DOHH2 (cell line): ENCODE measurements around the gene SGPP1.

Source experiments
- H3F3A ChIP-seq: fragments of 200-600 bp; sonication (generic), shearing (Covaris generic); 2 replicates; pipeline ENCODE4 v1.6.0; 2016; ENCODE audit warnings: antibody characterized with exemption, mild to moderate bottlenecking; ENCODE audit not compliant: control insufficient read depth, insufficient read depth
- H3K27ac ChIP-seq: fragments of 200-600 bp; sonication (generic); 2 replicates; pipeline ENCODE4 v1.5.1; 2014; ENCODE audit warnings: low read depth, mild to moderate bottlenecking, low read length, moderate library complexity
- H3K27me3 ChIP-seq: fragments of 200-600 bp; sonication (generic); 2 replicates; pipeline ENCODE4 v1.6.1; 2014; ENCODE audit warnings: mild to moderate bottlenecking, low read length, mixed read lengths; ENCODE audit not compliant: control insufficient read depth
- H3K36me3 ChIP-seq: fragments of 200-600 bp; sonication (generic); 2 replicates; pipeline ENCODE4 v1.6.1; 2014; ENCODE audit warnings: mild to moderate bottlenecking, low read length, moderate library complexity, mixed read lengths; ENCODE audit not compliant: control insufficient read depth
- H3K4me1 ChIP-seq: fragments of 200-600 bp; sonication (generic); 2 replicates; pipeline ENCODE4 v1.6.1; 2014; ENCODE audit warnings: mild to moderate bottlenecking, low read length, mixed read lengths; ENCODE audit not compliant: control insufficient read depth
- H3K4me2 ChIP-seq: fragments of 200-600 bp; sonication (generic); 2 replicates; pipeline ENCODE4 v1.6.0; 2014; ENCODE audit warnings: mild to moderate bottlenecking, low read length, moderate library complexity
- H3K4me3 ChIP-seq: fragments of 200-600 bp; sonication (generic); 2 replicates; pipeline ENCODE4 v1.5.1; 2014; ENCODE audit warnings: mild to moderate bottlenecking, low read length, mixed read lengths
- H3K79me2 ChIP-seq: fragments of 200-600 bp; sonication (generic); 2 replicates; pipeline ENCODE4 v1.6.1; 2014; ENCODE audit warnings: mild to moderate bottlenecking, low read length, mixed read lengths; ENCODE audit not compliant: control insufficient read depth
- H3K9me2 ChIP-seq: fragments of 200-600 bp; sonication (generic); replicated peaks from 2 replicates; pipeline ENCODE4 v1.6.1; 2014; ENCODE audit warnings: mild to moderate bottlenecking, low read length, mixed read lengths; ENCODE audit not compliant: control insufficient read depth
- H3K9me3 ChIP-seq: fragments of 200-600 bp; sonication (generic); 2 replicates; pipeline ENCODE4 v1.6.1; 2014; ENCODE audit warnings: antibody characterized with exemption, low read length, mixed read lengths; ENCODE audit not compliant: control insufficient read depth, insufficient read depth
- H4K20me1 ChIP-seq: fragments of 200-600 bp; sonication (generic); 2 replicates; pipeline ENCODE4 v1.6.0; 2014; ENCODE audit warnings: low read depth, mild to moderate bottlenecking, antibody characterized with exemption, low read length, moderate library complexity; ENCODE audit not compliant: control insufficient read depth, insufficient read depth
- EZH2phosphoT487 ChIP-seq: fragments of 200-600 bp; sonication (generic); IDR thresholded peaks from 2 replicates; pipeline ENCODE4 v1.6.1; 2017; ENCODE audit warnings: borderline replicate concordance, mild to moderate bottlenecking, antibody characterized with exemption, low read length, moderate library complexity, mixed read lengths
- TF ChIP-seq, protein P1 (sequence below): fragments of 200-600 bp; sonication (generic); IDR thresholded peaks from one replicate; pipeline ENCODE4 v1.5.1; 2014; ENCODE audit warnings: antibody characterized with exemption, mild to moderate bottlenecking, low read depth, low read length; ENCODE audit not compliant: poor library complexity, severe bottlenecking

SGPP1 gene

DNA sequence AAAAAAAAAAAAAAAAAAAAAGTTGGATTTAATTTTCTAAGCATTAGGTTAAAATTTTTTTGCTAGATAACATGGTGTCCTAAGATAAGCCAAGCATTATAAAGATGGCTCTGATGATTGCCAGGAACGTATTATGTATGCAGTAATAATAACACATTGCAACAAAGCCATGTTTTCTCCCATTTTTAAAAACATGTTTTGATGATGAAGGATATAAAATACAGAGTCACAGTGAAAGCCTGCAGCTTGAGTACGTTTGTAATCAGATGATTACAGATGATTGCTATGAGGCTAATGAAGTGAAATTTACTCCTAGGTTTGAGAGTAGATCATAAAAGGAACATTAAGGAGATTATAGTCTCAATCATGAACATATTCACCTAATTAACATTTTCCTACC is 72.9 kb downstream of the SGPP1 start:
- Histone ChIP-seq H3K4me1 (peaks cover 17% of the 10 kb centered on the region), H3K36me3 (no peaks in the 10 kb centered on the region), H3K9me3 (no peaks in the 10 kb centered on the region), H3K4me2 (no peak overlapping the region), H3K4me3 (no peak overlapping the region), H3K79me2 (no peaks in the 10 kb centered on the region), H3K27ac (no peak overlapping the region), H3K27me3 (no peaks in the 10 kb centered on the region), H3K9me2 (no peaks in the 10 kb centered on the region), H3F3A (0 out of 2 replicates have a peak, but pooled peaks cover 3% of the 10 kb centered on the region), H4K20me1 (no peaks in the 10 kb centered on the region)
- TF ChIP-seq, protein P1, sequence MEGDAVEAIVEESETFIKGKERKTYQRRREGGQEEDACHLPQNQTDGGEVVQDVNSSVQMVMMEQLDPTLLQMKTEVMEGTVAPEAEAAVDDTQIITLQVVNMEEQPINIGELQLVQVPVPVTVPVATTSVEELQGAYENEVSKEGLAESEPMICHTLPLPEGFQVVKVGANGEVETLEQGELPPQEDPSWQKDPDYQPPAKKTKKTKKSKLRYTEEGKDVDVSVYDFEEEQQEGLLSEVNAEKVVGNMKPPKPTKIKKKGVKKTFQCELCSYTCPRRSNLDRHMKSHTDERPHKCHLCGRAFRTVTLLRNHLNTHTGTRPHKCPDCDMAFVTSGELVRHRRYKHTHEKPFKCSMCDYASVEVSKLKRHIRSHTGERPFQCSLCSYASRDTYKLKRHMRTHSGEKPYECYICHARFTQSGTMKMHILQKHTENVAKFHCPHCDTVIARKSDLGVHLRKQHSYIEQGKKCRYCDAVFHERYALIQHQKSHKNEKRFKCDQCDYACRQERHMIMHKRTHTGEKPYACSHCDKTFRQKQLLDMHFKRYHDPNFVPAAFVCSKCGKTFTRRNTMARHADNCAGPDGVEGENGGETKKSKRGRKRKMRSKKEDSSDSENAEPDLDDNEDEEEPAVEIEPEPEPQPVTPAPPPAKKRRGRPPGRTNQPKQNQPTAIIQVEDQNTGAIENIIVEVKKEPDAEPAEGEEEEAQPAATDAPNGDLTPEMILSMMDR, result no peak
- no peak for TF ChIP-seq EZH2phosphoT487

DNA sequence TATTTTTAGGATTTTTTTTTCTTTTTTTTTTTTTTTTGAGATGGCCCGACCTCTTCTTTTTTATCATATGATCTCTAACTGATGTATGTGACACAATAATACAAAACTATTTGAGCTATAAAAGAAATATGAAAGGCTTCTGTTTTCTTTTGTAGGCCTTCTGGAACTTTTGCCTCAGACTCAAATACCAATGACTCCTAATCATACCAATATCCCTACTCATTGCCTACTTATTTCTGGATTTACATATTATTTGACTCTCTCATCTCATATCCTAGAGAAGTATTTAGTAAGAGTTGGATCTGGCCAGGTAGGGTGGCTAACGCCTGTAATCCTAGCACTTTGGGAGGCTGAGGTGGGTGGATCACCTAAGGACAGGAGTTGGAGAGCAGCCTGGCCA is 73.5 kb downstream of the SGPP1 start:
- Histone ChIP-seq H3K27ac (no peak overlapping the region), H3K4me1 (peaks cover 17% of the 10 kb centered on the region), H3K27me3 (no peaks in the 10 kb centered on the region), H3K9me2 (no peaks in the 10 kb centered on the region), H3F3A (0 out of 2 replicates have a peak, but pooled peaks cover 3% of the 10 kb centered on the region), H3K36me3 (no peaks in the 10 kb centered on the region), H3K79me2 (no peaks in the 10 kb centered on the region), H3K4me2 (no peak overlapping the region), H3K4me3 (no peak overlapping the region), H4K20me1 (no peaks in the 10 kb centered on the region), H3K9me3 (no peaks in the 10 kb centered on the region)
- no peak for TF ChIP-seq EZH2phosphoT487
- TF ChIP-seq, protein P1, result no peak

DNA sequence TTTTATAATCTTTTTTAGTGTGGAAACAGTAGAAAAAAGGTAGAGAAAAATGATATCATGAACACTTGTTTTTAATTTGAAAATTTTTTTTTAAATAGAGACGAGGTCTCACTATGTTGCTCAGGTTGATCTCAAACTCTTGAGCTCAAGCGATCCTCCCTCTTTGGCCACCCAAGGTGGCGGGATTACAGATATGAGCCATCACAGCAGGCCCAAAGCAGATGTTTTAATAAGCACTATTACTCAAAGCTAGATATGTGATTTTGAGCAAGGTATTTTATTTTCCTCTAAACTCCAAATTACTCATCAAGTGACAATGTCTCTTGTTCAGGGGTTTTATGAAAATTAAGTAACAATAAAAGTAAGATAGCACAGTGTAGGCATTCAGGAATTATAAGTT is 75.5 kb downstream of the SGPP1 start:
- Histone ChIP-seq H3K27me3 (no peaks in the 10 kb centered on the region), H3K4me3 (no peak overlapping the region), H3K4me1 (peaks cover 24% of the 10 kb centered on the region)

More for the DNA sequence above, 75.5 kb downstream of the SGPP1 start:
- Histone ChIP-seq H4K20me1 (no peaks in the 10 kb centered on the region), H3K36me3 (no peaks in the 10 kb centered on the region), H3K79me2 (no peaks in the 10 kb centered on the region), H3K4me2 (no peak overlapping the region), H3F3A (0 out of 2 replicates have a peak, but pooled peaks cover 3% of the 10 kb centered on the region), H3K9me3 (no peaks in the 10 kb centered on the region), H3K27ac (no peak overlapping the region), H3K9me2 (no peaks in the 10 kb centered on the region)
- TF ChIP-seq, protein P1, result no peak
- TF ChIP-seq EZH2phosphoT487, result no peak
